Retinal pigment epithelial cell (primary cell): ENCODE measurements around the gene EIF3I.

Experiments used
- DNase-seq: peaks from one replicate; pipeline ENCODE4 v3.0.0-alpha.2; 2010; ENCODE audit warnings: low read depth
- H3K4me3 ChIP-seq: 2 replicates; pipeline ENCODE4 v1.5.1; 2011; ENCODE audit warnings: mild to moderate bottlenecking, low read length, control low read depth, moderate library complexity
- CTCF ChIP-seq: conservative IDR thresholded peaks from 2 replicates; pipeline ENCODE4 v1.5.1; 2011; ENCODE audit warnings: low read depth, low read length, control low read depth, inconsistent platforms

Gene EIF3I

GRCh38 chr1:32269744-32270143 lies 47.5 kb downstream of the EIF3I start:
- H3K4me3 ChIP-seq, result no peak overlapping the region
- DNase-seq, result no peak
- no peak for TF ChIP-seq CTCF

GRCh38 chr1:32272557-32273390 lies 50.6 kb downstream of the EIF3I start:
- no peak overlapping the region for H3K4me3 ChIP-seq

GRCh38 chr1:32273391-32274208 lies 51.4 kb downstream of the EIF3I start:
- TF ChIP-seq CTCF, result no peak
- H3K4me3 ChIP-seq, result no peak overlapping the region
- DNase-seq, result no peak

More at GRCh38 chr1:32272557-32273390, 50.6 kb downstream of the EIF3I start:
- TF ChIP-seq CTCF, result no peak
- no peak for DNase-seq

GRCh38 chr1:32274646-32275340 lies 52.6 kb downstream of the EIF3I start:
- DNase-seq, result no peak
- H3K4me3 ChIP-seq, result no peak overlapping the region
- no peak for TF ChIP-seq CTCF

- H3K4me3 ChIP-seq, result no peak overlapping the region
- no peak for TF ChIP-seq CTCF
- DNase-seq, result no peak
These were observed 53.2 kb downstream of the EIF3I start for GRCh38 chr1:32275424-32275823.

GRCh38 chr1:32276032-32276782 lies 54.0 kb downstream of the EIF3I start:
- no peak for TF ChIP-seq CTCF
- H3K4me3 ChIP-seq, result no peak overlapping the region
- DNase-seq, result no peak
